HepG2 (cell line): ENCODE measurements around the gene JAGN1.

Experiments used
- E2F1 ChIP-seq: sonication (generic); formaldehyde crosslinking; IDR thresholded peaks from 2 replicates; pipeline ENCODE4 v1.5.0; 2020; ENCODE audit warnings: missing genetic modification reagents
- PITX1 ChIP-seq: sonication (generic); formaldehyde crosslinking; IDR thresholded peaks from 2 replicates; pipeline ENCODE4 v1.5.1; 2020; ENCODE audit warnings: mild to moderate bottlenecking, missing genetic modification reagents
- ZNF546 ChIP-seq: sonication (generic); formaldehyde crosslinking; conservative IDR thresholded peaks from 2 replicates; pipeline ENCODE4 v1.8.1; 2023; ENCODE audit warnings: mild to moderate bottlenecking, missing genetic modification reagents

- no peak for TF ChIP-seq PITX1 (CRISPR knock-in tag)
- no peak for TF ChIP-seq E2F1 (CRISPR knock-in tag)
- 0 out of 2 replicates have a peak, but pooled peaks have one; percentile 65 for TF ChIP-seq ZNF546
Observed at GRCh38 chr3:9902372-9903237, 12.2 kb downstream of the JAGN1 start, which contains the start of gene IL17RE.
